ENCODE data around the gene MAP2K3. TPM values are rescaled to one million over a fixed set of nuclear protein-coding genes. Genes with fewer than 3 reads are reported as not detected.
A peak's percentile ranks its signal among the peaks of the same experiment; 100 is the strongest.
"Not testable (repeated sequence)": the region's sequence is repeated elsewhere in the genome, so short reads cannot be mapped to it uniquely, and the experiment has no call there.

Gene MAP2K3
- total RNA-seq, 6 experiments from 2014 or later, result 22.6 to 80.7 (median 60.7) TPM

GRCh38 chr17:21345236-21345635, 60.7 kb downstream of the MAP2K3 start:
- H3K36me3 ChIP-seq, result no peaks in the 10 kb centered on the region
- TF ChIP-seq POLR2A (IDR thresholded peaks at IDR 0.05) (no peak), CTCF (IDR thresholded peaks at IDR 0.05) (no peak)
- no peaks in the 10 kb centered on the region for H3K9me3 ChIP-seq
- DNase-seq, result no peak
- H3K27me3 ChIP-seq, result no peaks in the 10 kb centered on the region
- intact Hi-C loops (cut with DNase I), result no loop called here
- H3K4me3 ChIP-seq, result no peak overlapping the region
- 71% methylated on average over 1 of the region's 10 CpGs for WGBS (ENCODE audit: insufficient coverage, low coverage, low lambda C conversion rate, missing lambda C conversion rate)
- no peaks in the 10 kb centered on the region for H3K4me1 ChIP-seq
- H3K27ac ChIP-seq, result no peak overlapping the region
- ATAC-seq, result peak in 1 of 4 donors; percentile 4

- ATAC-seq; H3K36me3 ChIP-seq; DNase-seq; H3K27me3 ChIP-seq; intact Hi-C loops (cut with DNase I); H3K27ac ChIP-seq; H3K4me3 ChIP-seq; H3K4me1 ChIP-seq; H3K9me3 ChIP-seq: not testable (repeated sequence)
- WGBS (ENCODE audit: insufficient coverage, low coverage, low lambda C conversion rate, missing lambda C conversion rate), result no CpG with 5 or more reads among the region's 2 CpGs
These were observed 61.6 kb downstream of the MAP2K3 start for GRCh38 chr17:21346107-21346506.

GRCh38 chr17:21346651-21347250, 62.2 kb downstream of the MAP2K3 start:
- H3K27me3 ChIP-seq; H3K27ac ChIP-seq; H3K36me3 ChIP-seq; H3K9me3 ChIP-seq; DNase-seq; H3K4me3 ChIP-seq; H3K4me1 ChIP-seq; intact Hi-C loops (cut with DNase I): not testable (repeated sequence)
- WGBS (ENCODE audit: insufficient coverage, low coverage, low lambda C conversion rate, missing lambda C conversion rate), result 0% methylated on average over 2 of the region's 10 CpGs
- ATAC-seq, result peak in 3 of 4 donors; percentile 31 to 57 (median 48)

GRCh38 chr17:21347660-21348059, 63.1 kb downstream of the MAP2K3 start:
- no CpG with 5 or more reads among the region's 6 CpGs for WGBS (ENCODE audit: insufficient coverage, low coverage, low lambda C conversion rate, missing lambda C conversion rate)
- H3K27me3 ChIP-seq; DNase-seq; H3K9me3 ChIP-seq; H3K4me3 ChIP-seq; H3K36me3 ChIP-seq; H3K4me1 ChIP-seq; intact Hi-C loops (cut with DNase I); ATAC-seq; H3K27ac ChIP-seq: not testable (repeated sequence)

- ATAC-seq, result peak in 1 of 4 donors; percentile 14
- H3K4me3 ChIP-seq; H3K36me3 ChIP-seq; H3K9me3 ChIP-seq; H3K27ac ChIP-seq; DNase-seq; H3K27me3 ChIP-seq; intact Hi-C loops (cut with DNase I); H3K4me1 ChIP-seq: not testable (repeated sequence)
- 56% methylated on average over 9 of the region's 14 CpGs for WGBS (ENCODE audit: insufficient coverage, low coverage, low lambda C conversion rate, missing lambda C conversion rate)
These were observed 63.8 kb downstream of the MAP2K3 start for GRCh38 chr17:21348081-21348925.

GRCh38 chr17:21348926-21349261, 64.4 kb downstream of the MAP2K3 start:
- intact Hi-C loops (cut with DNase I); H3K27me3 ChIP-seq; H3K9me3 ChIP-seq; DNase-seq; H3K4me1 ChIP-seq; H3K4me3 ChIP-seq; H3K36me3 ChIP-seq; H3K27ac ChIP-seq: not testable (repeated sequence)
- 82% methylated on average over 4 of the region's 7 CpGs for whole genome bisulfite sequencing (ENCODE audit: insufficient coverage, low coverage, low lambda C conversion rate, missing lambda C conversion rate)
- ATAC-seq, result peak in 1 of 4 donors; percentile 17

GRCh38 chr17:21349358-21350050, 65.0 kb downstream of the MAP2K3 start:
- DNase-seq; H3K27ac ChIP-seq; intact Hi-C loops (cut with DNase I); H3K4me3 ChIP-seq; H3K27me3 ChIP-seq; H3K9me3 ChIP-seq; ATAC-seq; H3K4me1 ChIP-seq; H3K36me3 ChIP-seq: not testable (repeated sequence)
- WGBS (ENCODE audit: insufficient coverage, low coverage, low lambda C conversion rate, missing lambda C conversion rate), result no CpG with 5 or more reads among the region's 6 CpGs

- H3K36me3 ChIP-seq; H3K4me3 ChIP-seq; ATAC-seq; H3K9me3 ChIP-seq; DNase-seq; H3K27me3 ChIP-seq; H3K27ac ChIP-seq; intact Hi-C loops (cut with DNase I); H3K4me1 ChIP-seq: not testable (repeated sequence)
- 82% methylated on average over 5 of the region's 19 CpGs for WGBS (ENCODE audit: insufficient coverage, low coverage, low lambda C conversion rate, missing lambda C conversion rate)
These were observed 66.0 kb downstream of the MAP2K3 start for GRCh38 chr17:21350495-21350894.

Data from right lobe of liver (tissue), 6 donors.